HL-60 (cell line): ENCODE data around the gene ZNF664.

Experiments
- DNase-seq, 2 experiments: peaks; one replicate each; pipeline ENCODE4 v3.0.0-alpha.2; 2010 to 2020; ENCODE audit warnings: low read depth in 1 of 2, low spot score in 1 of 2
- H3K27ac ChIP-seq: fragments of 250-450 bp; sonication (Bioruptor Pico); replicated peaks from 2 replicates; pipeline ENCODE4 v1.5.1; 2020; ENCODE audit warnings: mild to moderate bottlenecking, moderate library complexity
- H3K27me3 ChIP-seq: fragments of 250-450 bp; sonication (Bioruptor Pico); 2 replicates; pipeline ENCODE4 v1.5.1; 2021; ENCODE audit warnings: mild to moderate bottlenecking, moderate library complexity; ENCODE audit not compliant: insufficient read depth, poor library complexity, severe bottlenecking
- H3K4me3 ChIP-seq: replicated peaks from 2 replicates; pipeline ENCODE4 v1.5.1; 2011; ENCODE audit warnings: mild to moderate bottlenecking, control low read depth, low read length; ENCODE audit not compliant: insufficient read depth
- CTCF ChIP-seq: IDR thresholded peaks from one replicate; pipeline ENCODE4 v1.5.1; 2011; ENCODE audit warnings: low read length, control low read depth, inconsistent platforms; ENCODE audit not compliant: insufficient read depth
- GABPA ChIP-seq: IDR thresholded peaks from 2 replicates; pipeline ENCODE4 v1.6.1; 2012; ENCODE audit warnings: low read depth
- POLR2AphosphoS5 ChIP-seq: IDR thresholded peaks from 2 replicates; pipeline ENCODE4 v1.6.1; 2012; ENCODE audit warnings: low read depth
- REST ChIP-seq: IDR thresholded peaks from 2 replicates; pipeline ENCODE4 v1.6.1; 2012; ENCODE audit warnings: low read depth; ENCODE audit not compliant: insufficient replicate concordance
- SPI1 ChIP-seq: IDR thresholded peaks from 2 replicates; pipeline ENCODE4 v1.6.1; 2012; ENCODE audit warnings: low read depth, mild to moderate bottlenecking, borderline replicate concordance

The ZNF664 gene

GRCh38 chr12:124008595-124008994, 35.6 kb downstream of the ZNF664 start:
- Histone ChIP-seq H3K4me3 (no peak overlapping the region), H3K27me3 (no peaks in the 10 kb centered on the region), H3K27ac (no peak overlapping the region)
- DNase-seq, result no peak
- TF ChIP-seq GABPA (no peak), POLR2AphosphoS5 (no peak), CTCF (no peak), REST (no peak), SPI1 (no peak)

- Histone ChIP-seq H3K27ac (no peak overlapping the region), H3K27me3 (no peaks in the 10 kb centered on the region), H3K4me3 (no peak overlapping the region)
- DNase-seq, result no peak
- TF ChIP-seq REST (no peak), SPI1 (no peak), CTCF (no peak), GABPA (no peak), POLR2AphosphoS5 (no peak)
These were observed 36.8 kb downstream of the ZNF664 start for GRCh38 chr12:124009781-124010180.

- Histone ChIP-seq H3K27me3 (peaks cover 2% of the 10 kb centered on the region), H3K4me3 (no peak overlapping the region), H3K27ac (no peak overlapping the region)
- TF ChIP-seq POLR2AphosphoS5, result no peak
- no peak for TF ChIP-seq CTCF
- TF ChIP-seq GABPA, result no peak
- TF ChIP-seq REST, result no peak
- TF ChIP-seq SPI1, result no peak
- no peak for DNase-seq
These were observed 37.7 kb downstream of the ZNF664 start for GRCh38 chr12:124010687-124011086.
